DND-41 (cell line): Measurements from ENCODE around the gene THSD7B.

Experiments used
- ATAC-seq: fragments of 200-7000 bp; cut with Tn5 transposase; 3 replicates; pipeline ENCODE4 v1.9.1; 2021; ENCODE audit warnings: low read depth; ENCODE audit not compliant: insufficient read depth
- DNase-seq: peaks from one replicate; pipeline ENCODE4 v3.0.0-alpha.2; 2020
- H2AFZ ChIP-seq: 2 replicates; pipeline ENCODE4 v1.6.0; 2012; ENCODE audit warnings: low read depth, low read length
- H3K27ac ChIP-seq: 2 replicates; pipeline ENCODE4 v1.5.1; 2012; ENCODE audit warnings: low read length, inconsistent platforms
- H3K27me3 ChIP-seq: fragments of 200-600 bp; sonication (generic); 2 replicates; pipeline ENCODE4 v1.6.0; 2012; ENCODE audit warnings: low read length, mild to moderate bottlenecking, inconsistent platforms; ENCODE audit not compliant: insufficient read depth, poor library complexity
- H3K36me3 ChIP-seq: 2 replicates; pipeline ENCODE4 v1.5.1; 2012; ENCODE audit warnings: low read length, inconsistent platforms; ENCODE audit not compliant: insufficient read depth
- H3K4me1 ChIP-seq: 2 replicates; pipeline ENCODE4 v1.5.1; 2012; ENCODE audit warnings: mild to moderate bottlenecking, low read length; ENCODE audit not compliant: insufficient read depth
- H3K4me2 ChIP-seq: 2 replicates; pipeline ENCODE4 v1.6.0; 2012; ENCODE audit warnings: mild to moderate bottlenecking, moderate library complexity, low read length, inconsistent platforms; ENCODE audit not compliant: insufficient read depth
- H3K4me3 ChIP-seq, 2 experiments: fragments of 200-600 bp in 1 of 2; shearing (Covaris generic) in 1 of 2; 2 replicates each; pipeline ENCODE4 v1.5.1; 2012 to 2016; ENCODE audit warnings: inconsistent platforms in 2 of 2, low read length in 2 of 2, mild to moderate bottlenecking in 2 of 2, low read depth in 1 of 2, moderate library complexity in 1 of 2
- H3K79me2 ChIP-seq: 2 replicates; pipeline ENCODE4 v1.6.0; 2012; ENCODE audit warnings: low read length, inconsistent platforms; ENCODE audit not compliant: insufficient read depth
- H3K9ac ChIP-seq: 2 replicates; pipeline ENCODE4 v1.6.0; 2012; ENCODE audit warnings: low read depth, mild to moderate bottlenecking, inconsistent platforms, low read length, moderate library complexity
- H3K9me3 ChIP-seq: 2 replicates; pipeline ENCODE4 v1.5.1; 2012; ENCODE audit warnings: low read length, moderate library complexity, mild to moderate bottlenecking, inconsistent platforms; ENCODE audit not compliant: insufficient read depth, severe bottlenecking
- H4K20me1 ChIP-seq: 2 replicates; pipeline ENCODE4 v1.6.0; 2012; ENCODE audit warnings: low read length; ENCODE audit not compliant: insufficient read depth
- EZH2 ChIP-seq: IDR thresholded peaks from 3 replicates; pipeline ENCODE4 v1.6.1; 2012; ENCODE audit warnings: borderline replicate concordance, low read depth, mild to moderate bottlenecking, moderate library complexity, low read length, inconsistent platforms; ENCODE audit not compliant: severe bottlenecking
- TF ChIP-seq, protein P1 (sequence below): IDR thresholded peaks from 2 replicates; pipeline ENCODE4 v1.5.1; 2012; ENCODE audit warnings: borderline replicate concordance, low read length, moderate library complexity, mild to moderate bottlenecking; ENCODE audit not compliant: poor library complexity, severe bottlenecking; ENCODE audit errors: extremely low read depth

THSD7B gene

DNA sequence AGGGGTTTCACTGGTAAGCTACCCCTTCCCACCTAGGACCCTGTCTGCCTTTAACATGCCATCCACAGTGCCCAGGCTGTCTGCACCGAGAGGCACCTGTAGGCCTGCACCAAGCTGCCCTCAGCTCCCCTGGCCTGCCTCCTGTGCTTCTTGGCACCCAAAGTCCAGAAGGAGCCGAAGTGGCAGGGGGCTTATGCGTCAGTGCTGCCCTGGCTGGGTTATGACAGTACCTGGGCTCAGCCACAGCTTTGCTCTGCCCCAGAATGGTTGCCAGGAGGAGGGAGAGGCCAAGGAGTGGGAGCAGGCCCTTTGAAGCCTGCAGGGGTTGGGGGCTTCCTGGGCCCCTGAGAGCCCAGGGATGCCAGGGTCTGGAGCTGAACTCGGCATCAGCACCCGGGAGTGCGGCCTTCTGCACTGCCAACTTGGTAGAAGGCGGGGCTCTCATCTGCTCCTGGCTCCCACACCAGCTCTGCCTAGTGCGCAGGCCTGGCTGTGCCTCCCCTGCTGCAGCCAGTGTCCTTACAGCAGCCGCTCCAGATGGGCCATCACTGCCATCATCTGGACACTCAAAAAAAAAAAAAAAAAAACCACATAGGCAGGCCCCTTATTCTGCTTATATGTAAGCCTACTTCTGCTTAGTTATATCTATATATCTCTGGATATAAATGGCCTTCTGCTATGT, 155.4 kb downstream of the THSD7B start:
- no peaks in the 10 kb centered on the region for H3K27me3 ChIP-seq
- H3K9me3 ChIP-seq = peaks cover 5% of the 10 kb centered on the region
- DNase-seq (no peak), ATAC-seq (no peak)
- H3K4me3 ChIP-seq = no peak overlapping the region
- no peak overlapping the region for H3K4me2 ChIP-seq
- TF ChIP-seq, protein P1, sequence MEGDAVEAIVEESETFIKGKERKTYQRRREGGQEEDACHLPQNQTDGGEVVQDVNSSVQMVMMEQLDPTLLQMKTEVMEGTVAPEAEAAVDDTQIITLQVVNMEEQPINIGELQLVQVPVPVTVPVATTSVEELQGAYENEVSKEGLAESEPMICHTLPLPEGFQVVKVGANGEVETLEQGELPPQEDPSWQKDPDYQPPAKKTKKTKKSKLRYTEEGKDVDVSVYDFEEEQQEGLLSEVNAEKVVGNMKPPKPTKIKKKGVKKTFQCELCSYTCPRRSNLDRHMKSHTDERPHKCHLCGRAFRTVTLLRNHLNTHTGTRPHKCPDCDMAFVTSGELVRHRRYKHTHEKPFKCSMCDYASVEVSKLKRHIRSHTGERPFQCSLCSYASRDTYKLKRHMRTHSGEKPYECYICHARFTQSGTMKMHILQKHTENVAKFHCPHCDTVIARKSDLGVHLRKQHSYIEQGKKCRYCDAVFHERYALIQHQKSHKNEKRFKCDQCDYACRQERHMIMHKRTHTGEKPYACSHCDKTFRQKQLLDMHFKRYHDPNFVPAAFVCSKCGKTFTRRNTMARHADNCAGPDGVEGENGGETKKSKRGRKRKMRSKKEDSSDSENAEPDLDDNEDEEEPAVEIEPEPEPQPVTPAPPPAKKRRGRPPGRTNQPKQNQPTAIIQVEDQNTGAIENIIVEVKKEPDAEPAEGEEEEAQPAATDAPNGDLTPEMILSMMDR = no peak
- no peak for TF ChIP-seq EZH2
- no peaks in the 10 kb centered on the region for H4K20me1 ChIP-seq
- no peaks in the 10 kb centered on the region for H3K36me3 ChIP-seq
- no peaks in the 10 kb centered on the region for H3K79me2 ChIP-seq
- H3K9ac ChIP-seq = no peak overlapping the region
- no peak overlapping the region for H2AFZ ChIP-seq
- H3K27ac ChIP-seq = no peak overlapping the region
- H3K4me1 ChIP-seq = no peaks in the 10 kb centered on the region

GRCh38 chr2:136927156-136927555, 161.8 kb downstream of the THSD7B start:
- Histone ChIP-seq H3K4me2 (no peak overlapping the region), H3K27me3 (peaks cover 4% of the 10 kb centered on the region), H3K36me3 (no peaks in the 10 kb centered on the region), H3K4me1 (no peaks in the 10 kb centered on the region), H2AFZ (no peak overlapping the region), H3K9me3 (no peaks in the 10 kb centered on the region), H3K4me3 (no peak overlapping the region), H4K20me1 (no peaks in the 10 kb centered on the region), H3K79me2 (no peaks in the 10 kb centered on the region), H3K9ac (no peak overlapping the region), H3K27ac (no peak overlapping the region)
- TF ChIP-seq, protein P1 = no peak
- TF ChIP-seq EZH2 = no peak
- ATAC-seq = no peak
- no peak for DNase-seq

DNA sequence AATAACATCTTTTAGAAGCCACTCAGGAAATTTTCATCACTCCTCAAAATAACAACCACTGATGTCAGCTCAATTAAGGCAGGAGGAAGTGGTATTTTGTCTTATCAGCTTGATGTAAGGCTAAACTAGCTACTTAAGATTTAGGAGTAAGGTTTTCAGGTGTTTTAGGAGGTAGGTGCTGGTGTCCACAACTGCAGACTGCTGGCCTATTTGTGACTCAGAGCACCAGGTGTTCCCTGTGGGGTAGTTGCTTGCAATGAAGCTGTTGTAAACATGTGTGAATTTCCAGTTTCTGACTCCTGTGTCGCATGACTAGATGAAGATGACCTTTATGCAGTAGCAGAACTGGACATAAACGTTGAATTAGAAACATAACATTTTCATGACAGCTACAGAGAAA, 164.2 kb downstream of the THSD7B start:
- Histone ChIP-seq H3K27me3 (peaks cover 4% of the 10 kb centered on the region), H2AFZ (no peak overlapping the region), H3K9me3 (no peaks in the 10 kb centered on the region), H3K27ac (no peak overlapping the region), H3K79me2 (no peaks in the 10 kb centered on the region), H3K36me3 (no peaks in the 10 kb centered on the region), H3K4me2 (no peak overlapping the region), H3K9ac (no peak overlapping the region), H3K4me3 (no peak overlapping the region), H4K20me1 (no peaks in the 10 kb centered on the region), H3K4me1 (no peaks in the 10 kb centered on the region)
- DNase-seq (no peak), ATAC-seq (no peak)
- TF ChIP-seq, protein P1 = no peak
- no peak for TF ChIP-seq EZH2
